HG03196 (cell line): ENCODE measurements around the gene KPNB1.

ENCODE experiments used
- ATAC-seq: cut with Tn5 transposase; IDR thresholded peaks from one replicate; pipeline ENCODE4 v1.9.1; 2021; ENCODE audit not compliant: unreplicated experiment

Gene KPNB1

DNA sequence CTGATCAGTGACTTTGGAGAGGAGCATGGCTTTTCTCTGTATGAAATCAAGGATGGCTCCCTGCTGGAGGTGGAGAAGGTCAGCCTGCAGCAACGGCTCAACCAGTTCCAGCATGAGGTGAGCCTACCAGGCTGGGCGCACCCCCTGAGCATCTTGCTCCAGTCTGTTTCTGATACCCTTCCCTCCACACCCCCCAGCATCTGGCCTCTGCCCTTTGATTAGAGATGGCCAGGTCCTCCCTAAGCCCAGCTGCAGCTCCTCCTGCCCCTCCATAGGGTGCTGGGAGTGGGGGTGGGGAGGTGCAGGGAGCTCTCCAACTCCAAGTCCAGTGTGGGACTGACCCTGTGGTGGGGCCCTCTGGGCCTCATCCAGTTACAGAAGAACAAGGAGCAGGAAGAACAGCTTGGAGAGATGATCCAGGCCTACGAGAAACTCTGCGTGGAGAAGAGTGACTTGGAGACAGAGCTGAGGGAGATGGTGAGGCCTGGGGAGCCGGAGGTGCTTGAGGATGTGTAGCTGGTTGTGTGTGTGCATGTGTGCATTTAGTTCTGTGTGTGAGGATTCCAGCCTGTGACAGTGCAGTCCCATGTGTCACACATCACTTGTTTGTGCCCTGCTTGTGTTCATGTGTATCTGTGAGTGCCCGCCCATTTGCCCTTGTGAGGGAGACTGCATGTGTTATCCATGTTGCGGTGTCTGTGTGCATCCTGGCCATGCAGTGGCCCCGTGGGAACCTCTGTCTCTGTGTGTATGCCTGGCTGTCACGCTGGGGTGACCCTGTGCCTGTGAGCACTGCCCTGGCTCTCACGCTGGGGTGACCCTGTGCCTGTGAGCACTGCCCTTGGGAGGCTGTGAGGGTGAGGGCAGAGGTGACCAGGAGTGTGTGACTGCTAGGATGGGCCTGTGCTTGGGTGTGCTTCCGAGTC is 47.3 kb downstream of the KPNB1 start:
- no peak for ATAC-seq

DNA sequence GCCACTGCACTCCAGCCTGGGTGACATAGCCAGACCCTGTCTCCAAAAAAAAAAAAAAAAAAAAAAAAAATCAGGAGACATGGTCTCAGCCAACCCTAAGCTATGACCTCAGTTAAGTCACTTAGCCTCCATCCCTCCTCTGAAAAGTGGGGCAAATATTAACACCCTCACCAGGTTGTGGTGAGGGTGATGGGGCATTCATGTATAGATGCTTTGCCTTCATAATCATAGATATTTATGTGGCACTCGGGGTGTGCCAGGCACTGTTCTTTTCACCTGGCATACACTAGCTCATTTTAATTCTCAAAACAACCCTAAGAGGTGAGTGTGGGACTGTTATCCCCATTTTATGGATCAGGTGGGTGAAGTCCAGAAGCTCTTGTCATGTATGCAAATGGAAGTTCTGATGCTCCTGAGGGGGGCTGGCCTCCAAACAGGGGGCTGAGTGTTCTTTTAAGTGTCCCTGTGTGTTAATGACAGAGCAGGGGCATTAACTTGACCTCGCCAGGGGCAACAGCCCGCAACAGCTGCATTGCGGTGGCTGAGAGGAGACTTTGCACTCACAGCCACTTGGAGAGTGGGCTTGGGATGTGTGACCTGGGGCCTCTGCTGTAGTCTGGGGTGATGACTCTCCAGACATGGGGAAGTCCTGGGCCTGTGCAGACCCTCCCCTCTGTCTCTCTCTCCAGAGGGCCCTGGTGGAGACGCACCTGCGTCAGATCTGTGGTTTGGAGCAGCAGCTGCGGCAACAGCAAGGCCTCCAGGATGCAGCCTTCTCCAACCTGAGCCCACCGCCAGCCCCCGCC is 48.4 kb downstream of the KPNB1 start:
- ATAC-seq: no peak

DNA sequence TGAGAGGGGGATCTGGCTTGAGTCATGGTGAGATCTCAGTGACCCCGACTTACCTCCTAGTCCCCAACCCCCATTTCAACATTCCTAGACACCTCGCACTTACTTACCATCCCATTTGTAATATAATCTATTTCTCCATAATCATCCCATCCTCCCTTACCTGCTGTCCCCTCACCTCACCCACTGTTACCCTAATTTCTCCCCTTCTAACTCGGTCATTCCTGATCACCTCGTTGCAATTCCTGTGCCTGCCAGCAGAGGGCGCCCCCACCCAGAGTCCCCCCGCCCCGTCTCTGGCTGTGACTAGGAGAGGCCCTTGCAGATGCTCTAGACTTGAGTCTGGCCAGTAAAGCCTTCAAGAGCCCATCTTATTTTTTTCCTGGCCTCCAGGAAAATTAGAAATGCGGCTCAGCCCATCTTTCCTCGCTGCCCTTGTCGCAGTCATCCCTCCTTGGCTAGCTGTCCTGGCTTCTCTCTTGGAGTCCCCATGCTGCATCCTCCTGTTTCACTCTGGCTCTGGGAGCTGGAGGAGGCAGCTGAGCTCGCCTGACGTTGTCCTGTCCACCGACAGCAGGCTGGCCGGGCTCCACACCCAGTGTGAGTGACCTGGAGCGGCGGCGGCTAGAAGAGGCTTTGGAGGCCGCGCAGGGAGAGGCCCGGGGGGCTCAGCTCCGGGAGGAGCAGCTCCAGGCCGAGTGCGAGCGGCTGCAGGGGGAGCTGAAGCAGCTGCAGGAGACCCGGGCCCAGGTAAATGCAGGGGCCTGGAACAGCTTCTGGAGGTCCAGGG is 49.2 kb downstream of the KPNB1 start:
- ATAC-seq: no peak

DNA sequence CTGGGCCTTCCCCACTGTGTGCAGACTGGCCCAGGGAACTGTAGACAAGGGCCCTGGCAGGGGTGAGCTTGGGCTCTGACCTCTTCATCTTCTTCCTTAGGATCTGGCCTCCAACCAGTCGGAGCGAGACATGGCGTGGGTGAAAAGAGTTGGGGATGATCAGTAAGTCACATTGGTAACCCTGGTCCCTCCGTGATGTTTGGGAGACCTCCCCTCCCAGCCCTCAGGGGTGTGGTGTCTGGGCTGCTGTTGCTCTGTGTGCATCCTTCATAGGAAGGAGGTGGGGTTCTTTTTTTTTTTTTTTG is 49.8 kb downstream of the KPNB1 start:
- ATAC-seq: no peak

DNA sequence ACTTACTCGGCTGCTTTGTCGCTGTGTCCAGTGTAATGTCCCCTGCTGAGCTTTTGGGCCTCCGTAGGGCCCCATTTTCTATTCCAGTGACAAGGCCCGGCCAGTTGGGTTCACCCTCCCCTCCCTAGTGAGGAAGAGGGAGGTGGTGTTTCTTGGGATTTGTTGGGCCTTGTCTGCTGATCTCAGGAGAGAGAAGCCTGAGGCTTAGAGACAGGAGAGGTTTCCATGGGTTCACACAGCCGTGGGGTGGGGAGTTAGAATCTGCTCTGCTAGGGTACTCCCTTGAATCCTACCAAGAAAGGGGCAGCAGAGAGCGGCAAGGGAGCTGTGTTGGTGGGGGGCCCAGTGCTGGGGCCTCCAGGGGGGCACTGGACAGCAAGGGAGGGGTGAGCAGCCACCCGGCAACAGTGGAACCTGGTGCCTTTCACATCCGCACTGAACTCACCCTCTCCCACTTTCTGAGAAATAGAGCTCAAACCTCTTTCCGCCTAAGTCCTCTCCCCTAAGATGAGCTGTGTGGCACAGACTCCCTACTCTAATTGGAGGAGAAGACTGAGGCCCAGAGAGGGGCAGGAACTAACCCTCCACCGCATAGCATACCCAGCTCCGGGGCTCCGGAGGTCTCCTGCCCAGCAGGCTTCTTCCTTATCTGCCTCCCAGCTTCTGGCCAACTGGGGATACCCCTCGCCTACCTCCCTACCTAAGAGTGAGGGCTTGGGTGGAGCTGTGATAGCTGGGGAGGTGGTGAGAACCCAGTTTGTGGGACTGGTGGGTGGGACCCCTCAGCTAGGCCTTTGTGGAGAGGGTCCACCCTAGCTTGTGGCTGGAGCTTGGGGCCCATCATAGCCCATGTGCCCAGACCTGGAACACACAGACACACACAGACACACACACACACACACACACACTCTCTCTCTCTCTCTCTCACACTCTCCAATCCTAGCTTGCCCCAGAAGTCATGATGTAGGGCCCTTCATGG is 51.0 kb downstream of the KPNB1 start:
- ATAC-seq: no peak

DNA sequence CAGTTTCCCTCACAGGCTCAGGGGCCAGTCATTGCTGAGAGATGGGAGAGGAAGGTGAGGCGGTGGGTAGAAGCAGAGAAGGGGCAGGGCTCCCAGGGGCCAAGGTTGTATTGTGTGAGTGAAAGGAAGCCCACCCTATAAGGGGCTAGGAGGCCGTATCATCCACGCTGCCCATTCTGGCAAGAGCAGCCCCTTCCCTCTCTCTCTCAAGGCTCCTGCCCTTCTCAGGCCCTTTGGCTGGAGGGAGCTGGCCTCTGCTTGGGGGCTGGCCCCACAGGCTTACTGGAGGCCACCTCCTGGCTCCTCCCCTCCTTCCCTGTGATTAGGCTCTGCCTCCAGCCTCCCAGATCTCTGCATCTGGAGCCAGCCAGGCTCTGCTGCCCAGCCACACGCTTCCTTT is 51.9 kb downstream of the KPNB1 start:
- ATAC-seq: no peak

DNA sequence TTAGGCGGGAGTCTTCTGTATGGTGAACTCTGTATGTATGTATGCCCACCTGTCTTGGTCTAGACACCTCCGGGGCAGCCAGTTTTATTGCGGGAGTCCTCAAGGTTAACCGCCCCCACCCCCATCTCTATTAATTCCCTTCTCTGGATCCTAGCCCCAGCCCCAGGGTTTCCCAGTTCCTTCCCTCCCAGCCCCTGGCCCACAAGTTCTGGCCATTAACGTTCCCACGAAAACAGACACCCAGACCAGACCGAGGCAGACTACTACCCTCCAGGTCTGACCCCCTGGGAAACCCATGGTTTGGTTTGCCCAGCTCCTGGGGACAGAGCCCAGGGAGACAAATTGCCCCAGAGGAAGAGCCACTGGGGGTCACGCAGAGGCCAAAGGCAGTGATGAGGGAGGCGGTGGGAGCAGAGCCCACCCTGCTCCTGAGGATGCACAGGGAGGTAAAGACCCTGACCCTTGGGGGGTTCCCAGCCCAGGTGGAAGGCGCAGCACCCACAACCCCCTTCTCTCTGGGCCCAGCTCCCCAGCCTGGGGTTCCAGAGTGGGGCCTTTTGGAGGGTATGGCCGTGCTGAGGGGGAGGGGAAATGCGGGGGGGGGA is 52.8 kb downstream of the KPNB1 start:
- no peak for ATAC-seq

DNA sequence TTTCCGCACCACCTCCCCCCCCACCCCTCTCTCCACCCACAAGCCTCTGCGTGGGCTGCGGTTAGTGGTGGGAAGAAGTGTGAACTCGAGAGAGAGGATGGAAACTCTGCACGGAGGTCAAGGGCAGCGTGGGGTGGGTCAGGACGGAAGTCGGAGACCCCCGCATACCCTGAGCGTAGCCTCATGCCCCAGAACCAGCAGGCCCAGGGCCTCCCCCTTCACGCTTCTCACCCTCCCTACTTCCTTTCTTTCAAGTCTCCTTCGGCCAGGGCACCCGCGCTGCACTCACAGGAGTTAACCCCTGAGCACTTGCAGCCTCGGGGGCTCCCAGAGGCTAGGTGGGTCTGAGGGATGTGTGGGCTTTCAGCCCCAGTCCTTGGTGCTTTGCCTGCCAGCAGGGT is 53.5 kb downstream of the KPNB1 start:
- ATAC-seq: no peak

DNA sequence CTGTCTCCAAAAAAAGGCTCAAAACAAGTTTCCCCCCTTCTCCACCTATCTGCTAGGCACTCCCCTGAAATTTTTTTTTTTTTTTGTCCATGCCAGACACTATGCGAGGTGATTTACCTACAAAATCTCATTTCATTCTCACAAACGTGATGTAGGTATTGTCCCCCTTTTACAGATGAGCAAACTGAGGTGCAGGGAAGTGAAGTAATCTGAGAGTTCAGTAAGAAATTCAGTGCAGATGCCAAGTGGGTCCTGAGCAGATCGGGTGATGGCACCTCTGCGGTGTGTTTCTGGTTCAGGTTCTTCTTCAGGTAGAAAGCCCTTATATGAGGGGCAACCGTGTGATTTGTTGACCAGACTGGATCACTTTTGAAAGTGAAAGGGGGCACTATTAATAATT is 54.0 kb downstream of the KPNB1 start:
- no peak for ATAC-seq

DNA sequence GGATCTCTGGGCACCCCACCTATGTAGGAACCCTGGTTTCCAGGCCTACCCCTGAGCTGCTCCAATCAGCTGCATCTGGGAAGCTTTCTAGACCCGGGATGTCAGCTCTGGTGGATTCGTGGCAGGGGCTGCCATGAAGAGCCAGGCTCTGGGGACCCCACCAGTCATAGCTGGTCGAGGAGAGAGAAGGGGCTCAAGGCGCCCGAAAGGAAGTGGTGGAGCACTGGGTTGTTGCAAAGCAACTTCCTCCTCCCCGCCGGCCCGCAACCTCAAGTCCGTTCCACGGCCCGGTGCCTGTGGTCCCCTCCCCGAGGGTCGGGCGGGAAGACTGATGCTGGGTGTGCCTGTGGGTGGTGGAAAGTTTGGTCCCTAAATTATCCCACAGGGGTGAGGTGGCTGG is 54.4 kb downstream of the KPNB1 start:
- ATAC-seq: no peak

DNA sequence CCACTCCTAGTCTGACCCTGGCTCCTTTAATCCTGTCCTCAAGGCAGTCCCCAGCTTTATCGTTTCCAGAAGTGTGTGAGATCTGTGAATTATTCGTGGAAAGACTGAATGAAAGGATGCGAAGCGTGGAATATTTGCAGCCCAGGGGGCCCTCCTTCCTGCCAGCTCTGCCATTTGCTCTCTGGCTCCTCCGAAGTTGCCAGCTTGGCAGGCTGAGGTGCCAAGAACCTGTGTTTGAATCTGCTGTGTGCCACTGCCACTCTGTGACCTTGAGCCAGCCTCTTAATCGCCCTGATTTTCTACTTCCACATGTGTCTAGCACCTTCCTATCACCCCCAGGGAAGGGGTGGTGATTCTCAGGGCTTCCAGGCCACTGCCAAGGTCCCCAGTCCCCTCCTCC is 55.0 kb downstream of the KPNB1 start:
- ATAC-seq: no peak

DNA sequence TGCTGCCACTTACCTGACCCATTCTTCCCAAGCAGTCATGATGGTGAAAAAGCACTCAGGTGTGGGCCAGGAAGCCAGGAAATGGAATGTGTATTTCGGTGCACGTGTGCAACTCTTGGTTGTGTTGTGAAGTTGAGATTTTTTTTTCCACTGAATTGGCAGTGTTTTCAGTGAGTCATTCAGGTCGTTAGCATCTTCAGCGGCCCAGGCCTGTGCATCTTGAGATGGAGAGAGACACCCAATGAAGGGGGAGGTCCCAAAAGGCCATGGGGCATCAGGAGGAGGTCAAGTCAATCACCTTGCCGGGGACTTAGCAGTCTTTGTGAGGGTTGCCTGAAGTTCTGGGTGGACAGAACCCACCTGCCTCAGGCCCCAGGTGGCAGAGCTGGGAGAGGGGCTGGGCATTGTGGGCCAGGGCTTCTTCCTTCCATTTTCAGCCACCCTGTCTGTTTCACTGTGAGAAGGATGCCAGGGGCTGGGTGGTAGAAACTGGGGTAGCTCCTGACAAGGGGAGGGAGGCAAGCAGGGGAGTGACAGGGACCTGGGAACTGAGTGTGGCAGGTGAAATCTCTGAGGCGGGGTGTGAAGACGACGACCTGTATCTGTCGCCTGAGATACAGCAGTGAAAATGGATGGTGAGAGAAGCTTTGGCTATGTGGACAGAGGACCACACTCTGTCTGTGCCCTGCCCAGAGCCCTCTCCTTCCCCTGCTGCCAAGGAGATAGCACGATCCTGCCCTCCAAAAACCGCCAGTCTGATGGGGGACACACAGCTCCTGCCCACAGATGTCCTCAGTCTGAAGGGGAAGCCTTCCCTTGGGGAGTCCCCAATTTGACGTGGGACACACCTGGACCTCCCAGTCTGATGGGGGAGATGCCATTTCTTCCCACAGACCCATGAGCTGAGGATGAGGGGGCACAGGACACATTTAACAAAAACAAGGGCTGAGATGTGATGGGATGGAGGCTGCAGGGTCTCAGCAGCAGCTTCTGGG is 56.1 kb downstream of the KPNB1 start:
- no peak for ATAC-seq

DNA sequence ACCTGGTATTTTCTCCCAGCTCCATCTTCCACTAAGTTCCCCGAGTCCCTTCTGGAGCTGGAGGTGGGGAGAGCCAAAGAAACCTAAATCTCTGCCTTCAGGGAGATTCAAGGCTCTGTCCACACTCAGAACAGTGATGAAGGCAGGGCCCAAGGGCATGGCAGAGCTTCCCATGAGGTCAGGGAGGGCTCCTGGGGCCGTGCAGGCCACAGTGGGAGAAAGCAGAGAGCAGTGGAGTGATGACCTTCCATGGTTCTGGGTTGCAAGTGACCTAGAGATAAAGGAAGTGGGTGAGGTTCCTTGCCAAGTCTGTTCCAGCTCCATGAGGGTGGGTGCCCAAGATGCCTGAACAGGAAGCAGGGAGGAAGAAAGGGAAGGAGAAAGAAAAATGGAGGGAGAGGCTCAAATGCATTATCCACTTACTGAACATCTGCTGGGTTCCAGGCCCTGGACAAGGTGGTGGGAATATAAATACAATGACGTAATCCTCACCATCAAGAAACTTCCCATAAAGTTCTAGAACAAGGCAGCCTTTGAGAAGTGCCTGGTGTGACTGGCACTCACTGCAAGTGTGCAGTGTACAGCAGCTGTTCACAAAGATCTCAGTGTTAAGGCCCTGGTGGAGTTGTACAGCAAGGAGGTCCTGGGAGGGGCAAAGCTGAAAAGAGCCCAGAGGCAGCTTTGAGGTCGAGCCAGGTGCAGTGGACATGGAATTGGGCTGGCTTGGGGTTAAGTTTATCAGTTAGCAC is 57.5 kb downstream of the KPNB1 start:
- ATAC-seq: no peak

DNA sequence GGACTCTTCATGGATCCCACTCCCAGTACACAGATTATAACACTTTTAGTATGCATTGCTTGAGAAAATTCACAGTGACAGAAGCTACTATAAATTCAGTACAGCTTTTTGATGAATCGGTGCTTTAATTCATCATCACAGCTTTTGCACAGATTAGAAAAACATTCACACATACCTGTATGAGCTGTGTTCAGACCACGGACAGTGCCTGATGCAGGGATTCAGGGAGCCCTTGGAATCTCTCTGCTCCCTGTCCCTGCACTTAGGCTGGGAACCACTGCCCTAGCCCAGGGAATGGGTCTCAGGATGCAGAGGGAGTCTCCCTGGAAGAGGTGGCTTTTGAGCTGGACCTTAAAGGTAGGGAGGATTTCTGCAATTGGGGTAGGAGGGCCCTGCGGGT is 58.2 kb downstream of the KPNB1 start:
- ATAC-seq: no peak

DNA sequence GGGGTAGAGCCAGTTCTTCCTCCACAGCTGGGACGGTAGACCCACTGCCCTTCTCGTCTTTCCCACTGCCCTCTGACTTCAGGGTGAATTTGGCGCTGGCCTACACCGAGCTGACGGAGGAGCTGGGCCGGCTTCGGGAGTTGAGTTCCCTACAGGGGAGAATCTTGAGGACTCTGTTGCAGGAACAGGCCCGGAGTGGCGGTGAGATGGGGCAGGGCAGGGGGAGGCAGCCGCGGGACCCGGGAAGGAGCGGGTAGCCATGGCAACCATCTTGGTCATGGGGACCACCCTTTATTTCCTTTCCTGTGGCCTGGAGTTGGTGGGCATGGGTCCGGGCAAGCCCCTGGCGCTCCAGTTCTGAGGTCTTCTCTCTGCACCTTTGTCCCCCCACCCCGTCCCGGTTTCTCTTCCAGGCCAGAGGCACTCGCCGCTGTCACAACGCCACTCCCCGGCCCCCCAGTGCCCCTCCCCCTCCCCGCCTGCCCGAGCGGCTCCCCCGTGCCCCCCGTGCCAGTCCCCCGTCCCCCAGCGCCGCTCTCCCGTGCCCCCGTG is 58.7 kb downstream of the KPNB1 start:
- no peak for ATAC-seq

DNA sequence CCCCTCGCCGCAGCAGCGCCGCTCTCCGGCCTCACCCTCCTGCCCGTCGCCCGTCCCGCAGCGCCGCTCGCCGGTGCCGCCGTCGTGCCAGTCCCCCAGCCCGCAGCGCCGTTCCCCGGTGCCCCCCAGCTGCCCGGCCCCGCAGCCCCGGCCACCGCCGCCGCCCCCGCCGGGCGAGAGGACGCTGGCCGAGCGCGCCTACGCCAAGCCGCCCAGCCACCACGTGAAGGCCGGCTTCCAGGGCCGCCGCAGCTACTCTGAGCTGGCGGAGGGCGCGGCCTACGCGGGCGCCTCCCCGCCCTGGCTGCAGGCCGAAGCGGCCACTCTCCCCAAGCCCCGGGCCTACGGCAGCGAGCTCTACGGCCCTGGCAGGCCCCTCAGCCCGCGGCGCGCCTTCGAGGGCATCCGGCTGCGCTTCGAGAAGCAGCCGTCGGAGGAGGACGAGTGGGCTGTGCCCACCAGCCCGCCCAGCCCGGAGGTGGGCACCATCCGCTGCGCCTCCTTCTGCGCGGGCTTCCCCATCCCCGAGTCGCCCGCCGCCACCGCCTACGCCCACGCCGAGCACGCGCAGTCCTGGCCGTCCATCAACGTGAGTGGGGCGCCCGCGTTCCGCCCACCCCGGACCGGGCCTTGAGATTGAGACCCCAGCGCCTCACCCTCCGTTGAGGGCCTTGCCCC is 59.3 kb downstream of the KPNB1 start:
- no peak for ATAC-seq

DNA sequence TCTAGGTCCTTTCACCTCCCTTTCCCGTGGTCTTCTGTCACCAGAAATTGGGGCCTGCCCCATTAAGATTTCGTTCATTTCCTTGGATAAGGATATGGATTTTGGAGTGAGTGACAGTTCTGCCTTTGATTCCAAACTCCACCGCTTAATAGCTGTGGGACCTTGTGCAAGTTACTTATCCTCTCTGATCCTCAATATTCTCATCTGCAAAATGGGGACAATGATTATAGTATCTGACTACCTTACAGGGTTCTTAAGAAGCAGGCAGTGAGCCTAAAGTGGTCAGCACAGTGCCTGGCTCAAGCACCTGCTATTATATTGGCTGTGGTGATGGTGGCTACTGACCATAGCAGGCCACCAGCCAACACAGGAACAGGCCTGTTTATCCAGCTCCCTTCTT is 59.9 kb downstream of the KPNB1 start:
- no peak for ATAC-seq
